Liver (tissue), 3 donors: ENCODE results near the gene MAST2.

Experiments used
- CTCF ChIP-seq: fragments of 150-350 bp; IDR thresholded peaks from 2 replicates; pipeline ENCODE4 v1.5.1; 2017; ENCODE audit warnings: improper control_type of control experiment, low read depth, low read length; ENCODE audit not compliant: missing input control
- FOXA1 ChIP-seq: IDR thresholded peaks from 2 replicates; pipeline ENCODE4 v1.6.1; 2016; ENCODE audit warnings: antibody characterized with exemption
- JUND ChIP-seq, 2 donors: IDR thresholded peaks; 2 replicates each; pipeline ENCODE4 v1.6.1; 2016; ENCODE audit warnings: antibody characterized with exemption in 2 of 2
- RAD21 ChIP-seq, 2 donors: IDR thresholded peaks; 2 replicates each; pipeline ENCODE4 v1.6.1; 2016; ENCODE audit warnings: antibody characterized with exemption in 2 of 2, mild to moderate bottlenecking in 2 of 2
- donor health status: healthy.
- donor health status: healthy.

GRCh38 chr1:46056325-46056724 is 252.9 kb downstream of the MAST2 start:
- TF ChIP-seq RAD21 (IDR thresholded peaks at IDR 0.05): no peak
- TF ChIP-seq CTCF: no peak
- no peak for TF ChIP-seq JUND (IDR thresholded peaks at IDR 0.05)
- no peak for TF ChIP-seq FOXA1
